ENCODE results near the gene UTS2B.

UTS2B gene

DNA sequence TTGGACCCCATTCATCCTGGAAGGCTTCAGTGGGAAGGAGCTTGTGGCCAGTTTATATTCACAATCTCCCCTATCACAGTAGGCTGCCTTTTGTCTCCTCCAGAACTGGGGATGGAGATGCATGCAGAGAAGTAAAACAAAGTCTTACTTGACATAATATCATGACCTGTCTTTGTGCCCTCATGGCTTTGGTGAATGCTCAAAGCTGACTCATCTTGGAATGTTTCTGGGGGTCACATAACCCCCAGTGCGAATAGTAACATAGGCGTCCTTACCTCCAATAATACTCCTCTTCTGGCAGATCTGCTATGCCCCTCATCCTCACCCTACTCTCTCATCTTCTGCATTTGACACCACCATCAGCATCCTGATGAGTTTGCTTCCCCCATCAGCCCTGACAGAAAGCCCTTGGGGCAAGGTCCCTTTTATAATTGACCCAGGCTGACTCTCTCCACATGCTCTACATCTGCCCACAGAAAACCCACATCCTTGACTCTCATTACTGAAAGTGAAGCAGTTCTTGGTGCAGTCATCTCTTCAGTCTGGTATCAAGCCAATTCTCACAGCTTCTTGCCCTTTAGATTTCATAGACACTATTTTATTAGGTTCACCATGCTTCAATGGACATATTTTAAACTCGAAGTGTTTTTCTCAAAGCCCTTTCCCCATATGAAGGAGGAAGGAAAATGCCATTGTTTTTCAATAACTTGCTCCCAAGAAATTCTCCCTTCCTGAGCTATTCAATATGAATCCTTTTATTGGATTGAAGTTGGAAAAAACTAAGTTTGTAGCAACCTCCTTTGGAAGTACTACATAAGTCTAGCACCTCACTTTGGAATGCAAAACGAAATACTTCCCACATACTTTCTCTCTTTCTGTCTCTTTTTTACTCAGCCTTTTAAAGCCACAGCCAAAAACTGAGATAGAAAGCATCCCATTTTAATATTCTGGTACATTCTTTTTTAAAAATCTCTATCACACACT, 94.7 kb downstream of the UTS2B start:
- TF ChIP-seq JUND (IDR thresholded peaks at IDR 0.05; ENCODE audit: low read depth) = no peak
- DNase-seq (ENCODE audit: low read depth in 1 of 2, low spot score in 1 of 2) = no peak

DNA sequence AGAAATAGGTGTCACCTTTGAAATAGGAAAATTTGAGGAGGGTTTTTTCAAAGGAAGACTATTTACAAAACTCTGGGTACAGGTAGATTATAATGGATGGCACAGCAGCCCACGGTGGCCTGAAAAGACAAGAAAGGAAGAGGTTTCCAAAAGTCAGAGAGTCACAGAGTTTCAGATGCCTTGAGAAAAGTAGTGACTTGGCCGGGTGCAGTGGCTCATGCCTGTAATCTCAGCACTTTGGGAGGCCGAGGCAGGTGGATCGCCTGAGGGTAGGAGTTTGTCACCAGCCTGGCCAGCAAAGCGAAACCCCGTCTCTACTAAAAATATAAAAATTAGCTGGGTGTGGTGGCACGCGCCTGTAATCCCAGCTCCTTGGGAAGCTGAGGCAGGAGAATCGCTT, 96.1 kb downstream of the UTS2B start:
- DNase-seq (ENCODE audit: low read depth in 1 of 2, low spot score in 1 of 2) = no peak
- TF ChIP-seq JUND (IDR thresholded peaks at IDR 0.05; ENCODE audit: low read depth) = no peak
- in situ Hi-C loops (cut with HindIII; ENCODE audit: low pct_unique_long_range_greater_than_20kb, low sequenced_read_pairs) = no loop called here

More for the DNA sequence above, 94.7 kb downstream of the UTS2B start:
- in situ Hi-C loops (cut with HindIII; ENCODE audit: low pct_unique_long_range_greater_than_20kb, low sequenced_read_pairs) = no loop called here

DNA sequence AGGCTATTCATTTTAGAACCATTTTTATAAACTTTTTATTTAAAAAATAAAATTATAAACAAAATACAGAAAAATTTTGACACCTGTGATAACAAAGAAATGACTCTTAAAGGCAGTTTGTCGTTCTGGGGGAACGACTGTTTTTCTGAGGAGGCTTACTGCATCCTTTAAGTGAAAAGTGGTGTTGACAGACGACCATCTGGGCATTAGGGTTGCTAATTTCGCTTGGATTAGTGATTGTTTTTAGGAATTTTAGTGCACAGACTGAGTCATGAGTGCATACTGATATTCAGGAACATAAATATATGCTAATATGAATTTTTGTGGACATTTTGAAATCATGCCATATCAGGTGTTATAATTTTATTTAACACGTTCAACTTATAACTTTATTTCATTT, 102.8 kb downstream of the UTS2B start:
- in situ Hi-C loops (cut with HindIII; ENCODE audit: low pct_unique_long_range_greater_than_20kb, low sequenced_read_pairs) = no loop called here
- TF ChIP-seq JUND (IDR thresholded peaks at IDR 0.05; ENCODE audit: low read depth) = no peak
- no peak for DNase-seq (ENCODE audit: low read depth in 1 of 2, low spot score in 1 of 2)

DNA sequence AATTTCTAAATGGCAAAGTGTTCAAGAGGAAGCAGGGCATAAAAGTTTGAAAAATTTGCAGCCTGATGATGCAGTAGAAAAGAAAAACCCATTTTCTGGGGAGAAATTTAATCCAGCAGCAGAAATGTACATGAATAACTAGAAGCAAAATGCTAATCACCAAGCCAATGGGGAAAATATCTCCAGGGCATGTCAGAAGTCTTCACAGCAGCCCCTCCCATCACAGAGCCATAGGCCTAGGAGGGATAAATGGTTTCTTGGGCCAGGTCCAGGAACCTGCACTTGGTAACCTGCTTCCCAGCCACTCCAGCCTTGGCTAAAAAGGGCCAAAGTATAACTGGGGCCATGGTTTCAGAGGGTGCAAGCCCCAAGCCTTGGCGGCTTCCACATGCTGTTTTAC, 108.7 kb downstream of the UTS2B start:
- in situ Hi-C loops (cut with HindIII; ENCODE audit: low pct_unique_long_range_greater_than_20kb, low sequenced_read_pairs) = no loop called here
- DNase-seq (ENCODE audit: low read depth in 1 of 2, low spot score in 1 of 2) = no peak
- no peak for TF ChIP-seq JUND (IDR thresholded peaks at IDR 0.05; ENCODE audit: low read depth)

DNA sequence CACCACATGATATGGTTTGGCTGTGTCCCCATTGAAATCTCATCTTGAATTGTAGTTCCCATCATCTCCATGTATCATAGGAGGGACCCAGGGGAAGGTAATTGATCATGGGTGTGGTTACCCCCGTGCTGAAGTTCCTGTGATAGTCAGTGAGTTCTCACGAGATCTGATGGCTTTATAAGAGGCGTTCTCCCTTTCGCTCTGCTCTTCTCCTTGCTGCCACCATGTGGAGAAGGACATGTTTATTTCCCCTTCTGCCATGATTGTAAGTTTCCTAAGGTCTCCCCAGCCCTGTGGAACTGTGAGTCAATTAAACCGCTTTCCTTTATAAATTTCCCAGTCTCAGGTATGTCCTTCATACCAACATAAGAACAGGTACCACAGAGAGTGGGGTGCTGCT, 109.4 kb downstream of the UTS2B start:
- in situ Hi-C loops (cut with HindIII; ENCODE audit: low pct_unique_long_range_greater_than_20kb, low sequenced_read_pairs) = no loop called here
- no peak for TF ChIP-seq JUND (IDR thresholded peaks at IDR 0.05; ENCODE audit: low read depth)
- DNase-seq (ENCODE audit: low read depth in 1 of 2, low spot score in 1 of 2) = peak in 1 of 2 experiments; percentile 43

DNA sequence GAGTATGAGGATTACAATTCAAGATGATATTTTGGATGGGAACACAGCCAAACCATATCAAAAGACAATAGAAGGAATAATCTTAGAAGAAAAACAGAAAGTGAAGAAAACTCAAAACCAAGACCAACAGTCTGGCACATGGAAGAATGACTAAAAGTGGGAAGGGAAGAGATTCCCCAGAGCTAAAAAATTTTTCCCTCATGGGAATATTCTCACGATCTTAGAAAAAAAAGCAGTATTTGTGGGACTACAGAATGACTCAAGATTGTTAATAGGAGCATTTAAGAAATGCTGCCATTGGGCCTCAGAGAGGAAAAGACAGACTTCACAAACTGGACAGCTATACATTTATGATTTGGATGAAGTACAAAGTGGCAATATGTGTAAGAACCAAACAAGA, 113.0 kb downstream of the UTS2B start:
- no peak for TF ChIP-seq JUND (IDR thresholded peaks at IDR 0.05; ENCODE audit: low read depth)
- in situ Hi-C loops (cut with HindIII; ENCODE audit: low pct_unique_long_range_greater_than_20kb, low sequenced_read_pairs) = no loop called here
- DNase-seq (ENCODE audit: low read depth in 1 of 2, low spot score in 1 of 2) = no peak
